Measurements from ENCODE around the gene KRTAP4-16.

DNA sequence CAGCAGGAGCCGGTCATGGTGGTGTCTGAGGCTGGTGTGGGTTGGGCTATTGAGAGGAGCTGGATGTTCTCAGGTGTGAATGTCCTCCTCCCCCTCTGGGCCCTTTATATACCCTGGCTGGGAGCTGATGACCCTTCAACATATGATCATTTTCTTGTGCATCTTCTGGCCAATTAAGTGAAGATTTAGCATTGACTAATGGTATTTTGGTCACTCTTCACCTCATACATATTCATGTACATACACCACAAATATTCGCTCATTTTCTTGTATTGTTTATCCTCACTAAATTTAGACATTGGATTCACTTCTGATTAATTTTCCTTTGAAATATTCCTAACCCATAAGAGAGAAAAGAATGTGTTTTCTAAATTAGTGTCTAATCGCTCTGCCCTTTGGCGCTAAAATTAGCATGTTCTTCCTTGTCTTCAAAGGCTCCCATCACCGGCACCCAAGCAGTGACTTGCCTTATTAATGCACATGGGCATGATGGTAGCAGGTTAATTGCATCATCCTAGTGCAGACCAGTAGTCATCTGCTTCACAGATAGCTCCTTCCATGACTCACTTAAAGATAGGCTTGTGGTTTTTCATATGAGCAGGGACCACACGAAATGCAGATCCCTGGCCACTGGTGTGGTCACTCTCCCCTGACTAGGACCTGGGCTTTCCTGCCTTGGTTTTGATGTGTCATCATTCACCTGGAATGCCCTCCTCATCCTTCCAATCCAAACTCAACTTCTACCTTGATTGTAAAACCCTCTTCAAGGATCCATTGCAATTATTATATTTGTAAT is 36.0 kb downstream of the KRTAP4-16 start, which contains the start of gene KRTAP2-4:
- TF ChIP-seq, protein P1, sequence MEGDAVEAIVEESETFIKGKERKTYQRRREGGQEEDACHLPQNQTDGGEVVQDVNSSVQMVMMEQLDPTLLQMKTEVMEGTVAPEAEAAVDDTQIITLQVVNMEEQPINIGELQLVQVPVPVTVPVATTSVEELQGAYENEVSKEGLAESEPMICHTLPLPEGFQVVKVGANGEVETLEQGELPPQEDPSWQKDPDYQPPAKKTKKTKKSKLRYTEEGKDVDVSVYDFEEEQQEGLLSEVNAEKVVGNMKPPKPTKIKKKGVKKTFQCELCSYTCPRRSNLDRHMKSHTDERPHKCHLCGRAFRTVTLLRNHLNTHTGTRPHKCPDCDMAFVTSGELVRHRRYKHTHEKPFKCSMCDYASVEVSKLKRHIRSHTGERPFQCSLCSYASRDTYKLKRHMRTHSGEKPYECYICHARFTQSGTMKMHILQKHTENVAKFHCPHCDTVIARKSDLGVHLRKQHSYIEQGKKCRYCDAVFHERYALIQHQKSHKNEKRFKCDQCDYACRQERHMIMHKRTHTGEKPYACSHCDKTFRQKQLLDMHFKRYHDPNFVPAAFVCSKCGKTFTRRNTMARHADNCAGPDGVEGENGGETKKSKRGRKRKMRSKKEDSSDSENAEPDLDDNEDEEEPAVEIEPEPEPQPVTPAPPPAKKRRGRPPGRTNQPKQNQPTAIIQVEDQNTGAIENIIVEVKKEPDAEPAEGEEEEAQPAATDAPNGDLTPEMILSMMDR (IDR thresholded peaks at IDR 0.05; ENCODE audit: borderline replicate concordance, extremely low read depth, low read length, poor library complexity, severe bottlenecking) = no peak
- TF ChIP-seq EZH2 (IDR thresholded peaks at IDR 0.05; ENCODE audit: borderline replicate concordance, low read depth, low read length, severe bottlenecking) = no peak
